ENCODE data around the gene CREG1. TPM values are rescaled to one million over a fixed set of nuclear protein-coding genes. Genes with fewer than 3 reads are reported as not detected.
"Not testable (repeated sequence)": the region's sequence is repeated elsewhere in the genome, so short reads cannot be mapped to it uniquely, and the experiment has no call there.

CREG1 gene
- total RNA-seq, 1 experiment from 2014 or later: 69.3 TPM

GRCh38 chr1:167575649-167576048 lies 22.1 kb upstream of the CREG1 start:
- DNase-seq: no peak
- Mint-ChIP-seq H3K27me3 (ENCODE audit: unreplicated experiment) (peaks cover 55% of the 10 kb centered on the region), H3K27ac (ENCODE audit: unreplicated experiment) (no peak overlapping the region), H3K4me1 (ENCODE audit: low read depth, unreplicated experiment) (no peaks in the 10 kb centered on the region), H3K4me3 (ENCODE audit: low read depth, unreplicated experiment) (no peak overlapping the region), H3K9me3 (ENCODE audit: low read depth, unreplicated experiment) (no peaks in the 10 kb centered on the region), H3K36me3 (ENCODE audit: insufficient read depth, unreplicated experiment) (no peaks in the 10 kb centered on the region)
- no peak for TF ChIP-seq CTCF (IDR thresholded peaks at IDR 0.05; ENCODE audit: unreplicated experiment)
- intact Hi-C loops (cut with micrococcal nuclease; ENCODE audit: unreplicated experiment): no loop called here
- CTCF ChIA-PET: no interaction called here
- BruUV-seq (replicated peaks): no TSS peak

GRCh38 chr1:167573035-167573434 lies 19.5 kb upstream of the CREG1 start:
- Mint-ChIP-seq H3K4me3 (ENCODE audit: low read depth, unreplicated experiment) (no peak overlapping the region), H3K9me3 (ENCODE audit: low read depth, unreplicated experiment) (no peaks in the 10 kb centered on the region), H3K27ac (ENCODE audit: unreplicated experiment) (no peak overlapping the region), H3K4me1 (ENCODE audit: low read depth, unreplicated experiment) (no peaks in the 10 kb centered on the region), H3K27me3 (ENCODE audit: unreplicated experiment) (peaks cover 35% of the 10 kb centered on the region), H3K36me3 (ENCODE audit: insufficient read depth, unreplicated experiment) (no peaks in the 10 kb centered on the region)
- no TSS peak for BruUV-seq (replicated peaks)
- TF ChIP-seq CTCF (IDR thresholded peaks at IDR 0.05; ENCODE audit: unreplicated experiment): no peak
- DNase-seq: no peak
- CTCF ChIA-PET: interaction anchor here (1.2 kb wide), 1 partner anchor 125 kb away, joined by 3 read pairs; no protein-coding TSS in a partner anchor
- intact Hi-C loops (cut with micrococcal nuclease; ENCODE audit: unreplicated experiment): no loop called here

- H3K27ac Mint-ChIP-seq (ENCODE audit: unreplicated experiment); H3K4me1 Mint-ChIP-seq (ENCODE audit: low read depth, unreplicated experiment); H3K4me3 Mint-ChIP-seq (ENCODE audit: low read depth, unreplicated experiment); BruUV-seq (replicated peaks); CTCF ChIA-PET; H3K36me3 Mint-ChIP-seq (ENCODE audit: insufficient read depth, unreplicated experiment); H3K9me3 Mint-ChIP-seq (ENCODE audit: low read depth, unreplicated experiment); intact Hi-C loops (cut with micrococcal nuclease; ENCODE audit: unreplicated experiment); DNase-seq: not testable (repeated sequence)
- peaks cover 12% of the 10 kb centered on the region for H3K27me3 Mint-ChIP-seq (ENCODE audit: unreplicated experiment)
Measured at GRCh38 chr1:167570712-167571111, 17.1 kb upstream of the CREG1 start.

- CTCF ChIA-PET: no interaction called here
Measured at GRCh38 chr1:167567663-167568062, 14.1 kb upstream of the CREG1 start.

More at GRCh38 chr1:167567663-167568062, 14.1 kb upstream of the CREG1 start:
- Mint-ChIP-seq H3K4me3 (ENCODE audit: low read depth, unreplicated experiment) (no peak overlapping the region), H3K9me3 (ENCODE audit: low read depth, unreplicated experiment) (no peaks in the 10 kb centered on the region), H3K4me1 (ENCODE audit: low read depth, unreplicated experiment) (peaks cover 22% of the 10 kb centered on the region), H3K27ac (ENCODE audit: unreplicated experiment) (no peak overlapping the region), H3K36me3 (ENCODE audit: insufficient read depth, unreplicated experiment) (no peaks in the 10 kb centered on the region), H3K27me3 (ENCODE audit: unreplicated experiment) (no peaks in the 10 kb centered on the region)
- no peak for TF ChIP-seq CTCF (IDR thresholded peaks at IDR 0.05; ENCODE audit: unreplicated experiment)
- no peak for DNase-seq
- intact Hi-C loops (cut with micrococcal nuclease; ENCODE audit: unreplicated experiment): no loop called here
- no TSS peak for BruUV-seq (replicated peaks)

All from Calu3 (cell line).